ENCODE data around the gene STPG2. TPM values are rescaled to one million over a fixed set of nuclear protein-coding genes. Genes with fewer than 3 reads are reported as not detected.

Gene STPG2
- total and polyA plus RNA-seq, 2 of the 8 experiments (the other 6 are each of a cell fraction or from before 2014, with no cell fraction given) = 0.03 TPM; not detected in 1

DNA sequence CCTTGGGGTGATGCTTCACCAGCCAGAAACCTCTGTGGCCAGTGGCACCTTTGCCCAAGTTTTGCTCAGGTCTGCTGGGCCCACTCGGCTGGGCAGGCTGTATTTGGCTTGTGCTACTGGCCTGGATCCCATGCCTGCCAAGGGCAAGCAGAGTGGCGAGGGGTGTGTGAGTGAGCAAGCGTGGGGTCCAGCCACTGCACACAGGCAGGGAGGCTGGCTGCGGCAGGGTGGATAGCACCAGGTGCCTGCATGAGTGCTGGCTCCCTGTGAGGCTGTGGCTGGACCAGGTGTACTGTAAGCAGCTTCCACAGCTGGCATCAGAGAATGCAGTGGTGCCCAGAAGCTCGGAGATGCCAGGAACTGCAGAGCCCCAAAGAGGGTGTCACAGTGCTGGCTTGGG, 478.5 kb downstream of the STPG2 start:
- Histone ChIP-seq H4K5ac (ENCODE audit: insufficient read length, low read depth, low read length) (no peak overlapping the region), H4K8ac (ENCODE audit: extremely low read depth, insufficient read depth, low read length) (no peak overlapping the region; the same call in 1 of the 2 replicates), H3K4ac (replicated peaks; ENCODE audit: insufficient read length, low read depth, low read length) (no peak overlapping the region), H3K9me3 (ENCODE audit: insufficient read depth in 2 of 2, low read depth in 1 of 2, low read length in 1 of 2) (peaks cover 3% of the 10 kb centered on the region in 2 experiments; a peak in 2 of 4 replicates), H4K91ac (replicated peaks; ENCODE audit: insufficient read length, low read length) (no peak overlapping the region), H2AK5ac (ENCODE audit: low read depth, low read length) (no peak overlapping the region), H3K9ac (replicated peaks in 1 of 4; ENCODE audit: extremely low read depth in 1 of 4, low read depth in 3 of 4, low read length in 3 of 4) (no peak overlapping the region), H3K27me3 (replicated peaks in 1 of 4; ENCODE audit: control insufficient read depth in 3 of 4, extremely low read depth in 1 of 4, insufficient read depth in 3 of 4, low read length in 3 of 4) (no peaks in the 10 kb centered on the region), H2BK20ac (ENCODE audit: low read length) (no peak overlapping the region), H3K4me3 (ENCODE audit: extremely low read depth in 1 of 4, insufficient read depth in 2 of 4, low read depth in 3 of 4, low read length in 4 of 4) (no peak overlapping the region), H4K20me1 (replicated peaks in 1 of 2; ENCODE audit: control insufficient read depth in 1 of 2, insufficient read depth in 2 of 2, low read length in 2 of 2) (no peaks in the 10 kb centered on the region), H3K18ac (ENCODE audit: extremely low read depth, low read length) (no peak overlapping the region), H3K56ac (replicated peaks; ENCODE audit: insufficient read length, low read depth, low read length) (no peak overlapping the region), H2AFZ (ENCODE audit: low read length) (no peak overlapping the region), H3K79me1 (ENCODE audit: low read depth, low read length) (no peaks in the 10 kb centered on the region), H3K14ac (ENCODE audit: insufficient read length) (no peak overlapping the region), H3K79me2 (ENCODE audit: control insufficient read depth in 1 of 2, insufficient read depth in 2 of 2, low read length in 2 of 2) (no peaks in the 10 kb centered on the region), H2BK15ac (ENCODE audit: low read length) (no peak overlapping the region), H3K36me3 (ENCODE audit: control insufficient read depth in 2 of 4, insufficient read depth in 4 of 4, low read length in 3 of 4) (no peaks in the 10 kb centered on the region), H3K4me2 (ENCODE audit: insufficient read depth in 1 of 2, low read depth in 2 of 2, low read length in 2 of 2) (no peak overlapping the region), H2BK12ac (ENCODE audit: low read depth, low read length) (no peak overlapping the region), H2BK120ac (replicated peaks; ENCODE audit: low read depth, low read length) (no peak overlapping the region), H3K27ac (ENCODE audit: low read depth, low read length) (no peak overlapping the region), H3K4me1 (replicated peaks in 1 of 4; ENCODE audit: control insufficient read depth in 3 of 4, insufficient read depth in 4 of 4, low read length in 3 of 4) (no peaks in the 10 kb centered on the region), H2BK5ac (ENCODE audit: low read depth, low read length) (no peak overlapping the region), H3K23ac (ENCODE audit: insufficient read length) (no peak overlapping the region), H3K23me2 (ENCODE audit: low read depth, low read length) (no peaks in the 10 kb centered on the region; the same call in 1 of the 2 replicates)
- DNase-seq (ENCODE audit: low read depth in 1 of 2, low spot score in 2 of 2) (no peak), FAIRE-seq (no peak)
- 90% methylated on average over 5 of the region's 5 CpGs; no CpG with 5 or more reads in 1 of the 2 experiments for WGBS, 2 experiments (ENCODE audit: extremely low coverage in 1 of 2, insufficient coverage in 1 of 2, insufficient read length in 1 of 2, insufficient replicate concordance in 2 of 2, low coverage in 1 of 2, low lambda C conversion rate in 2 of 2, missing lambda C conversion rate in 1 of 2)
- ChIA-PET POLR2A (ENCODE audit: partially characterized antibody) (no interaction called here), CTCF (ENCODE audit: partially characterized antibody) (interaction anchor here (1.9 kb wide), 1 partner anchor 9 kb away, joined by 5 read pairs; no protein-coding TSS in a partner anchor)
- TF ChIP-seq TAF1 (IDR thresholded peaks at IDR 0.05; ENCODE audit: low read depth, low read length) = no peak
- TF ChIP-seq SRF (IDR thresholded peaks at IDR 0.05; ENCODE audit: low read depth, low read length) = no peak
- no peak for TF ChIP-seq HDAC6 (IDR thresholded peaks at IDR 0.05; ENCODE audit: low read depth, low read length)
- no peak for TF ChIP-seq RAD21 (IDR thresholded peaks at IDR 0.05 in 1 of 2, conservative IDR thresholded peaks at IDR 0.05 in 1 of 2; ENCODE audit: low read depth in 2 of 2, low read length in 2 of 2)
- TF ChIP-seq CTBP2 (IDR thresholded peaks at IDR 0.05; ENCODE audit: borderline replicate concordance, insufficient read depth, insufficient read length, low read length) = no peak
- TF ChIP-seq RXRA (IDR thresholded peaks at IDR 0.05; ENCODE audit: insufficient read depth, low read depth, low read length) = no peak
- no peak for TF ChIP-seq CEBPB (IDR thresholded peaks at IDR 0.05; ENCODE audit: low read depth, low read length)
- TF ChIP-seq POLR2A (IDR thresholded peaks at IDR 0.05; ENCODE audit: control extremely low read depth in 1 of 2, low read depth in 2 of 2, low read length in 2 of 2) = no peak
- TF ChIP-seq CBX8 (IDR thresholded peaks at IDR 0.05; ENCODE audit: borderline replicate concordance, low read depth, low read length) = no peak
- TF ChIP-seq SUZ12 (IDR thresholded peaks at IDR 0.05; ENCODE audit: low read length) = no peak
- no peak for TF ChIP-seq SP2 (IDR thresholded peaks at IDR 0.05; ENCODE audit: low read length)
- no peak for TF ChIP-seq TAF7 (optimal IDR thresholded peaks at IDR 0.05; ENCODE audit: borderline replicate concordance, low read depth, low read length)
- TF ChIP-seq EP300 (IDR thresholded peaks at IDR 0.05; ENCODE audit: borderline replicate concordance in 1 of 2, low read depth in 2 of 2, low read length in 2 of 2) = no peak
- TF ChIP-seq TCF12 (IDR thresholded peaks at IDR 0.05; ENCODE audit: low read depth, low read length) = no peak

All from H1 (cell line).